T-cell (primary cell): ENCODE measurements around the gene SPSB1. TPM values are rescaled to one million over a fixed set of nuclear protein-coding genes. Genes with fewer than 3 reads are reported as not detected.
A peak's percentile ranks its signal among the peaks of the same experiment; 100 is the strongest.

ENCODE experiments used
- ATAC-seq, 4 experiments: fragments of 200-7000 bp in 3 of 4; fragments of 150-1000 bp in 1 of 4; cut with Tn5 transposase; replicated peaks in 1 of 4; 1 replicate in 3 of 4; 2 replicates in 1 of 4; pipeline ENCODE4 v1.10.0; 2021; ENCODE audit warnings: moderate library complexity in 3 of 4, mild to moderate bottlenecking in 2 of 4, moderate number of reproducible peaks in 1 of 4
- CTCF ChIA-PET, 2 donors: fragments of 300-600 bp; sonication (Branson Sonifier 250); formaldehyde crosslinking; loops; one replicate each; lab custom pipeline; 2022; ENCODE audit warnings: antibody characterized with exemption in 2 of 2; lab: Charles Lee
- POLR2A ChIA-PET, 2 donors: fragments of 300-600 bp; sonication (Branson Sonifier 250); formaldehyde crosslinking; loops; one replicate each; lab custom pipeline; 2022; ENCODE audit warnings: antibody characterized with exemption in 2 of 2; lab: Charles Lee
- DNase-seq, 35 experiments: peaks; one replicate each; pipeline versions ENCODE4 v3.0.0 to v3.0.0-alpha.2; 2013 to 2023
- H3K27ac ChIP-seq: one replicate; pipeline ENCODE4 v1.5.1; 2013; ENCODE audit warnings: low read length
- H3K27me3 ChIP-seq, 2 experiments: replicated peaks in 1 of 2; 1 replicate in 1 of 2; 2 replicates in 1 of 2; pipeline versions ENCODE4 v1.6.1 to v1.7.0; 2013; ENCODE audit warnings: low read length in 1 of 2, mixed read lengths in 1 of 2; ENCODE audit not compliant: control insufficient read depth in 2 of 2, insufficient read depth in 2 of 2; ENCODE audit errors: extremely low read depth in 1 of 2
- H3K36me3 ChIP-seq, 2 donors: 1 replicate in 1 of 2; 2 replicates in 1 of 2; pipeline versions ENCODE4 v1.6.1 to v1.7.0; 2013; ENCODE audit warnings: low read length in 1 of 2; ENCODE audit not compliant: control insufficient read depth in 2 of 2, insufficient read depth in 1 of 2; ENCODE audit errors: extremely low read depth in 1 of 2
- H3K4me1 ChIP-seq, 2 experiments: 1 replicate in 1 of 2; 2 replicates in 1 of 2; pipeline versions ENCODE4 v1.6.1 to v1.7.0; 2013; ENCODE audit warnings: low read length in 2 of 2, mixed read lengths in 1 of 2; ENCODE audit not compliant: insufficient read depth in 2 of 2, control insufficient read depth in 1 of 2; ENCODE audit errors: extremely low read depth in 1 of 2
- H3K4me3 ChIP-seq, 2 donors: 1 replicate in 1 of 2; 2 replicates in 1 of 2; pipeline versions ENCODE4 v1.5.1 to v1.7.0; 2013; ENCODE audit warnings: mild to moderate bottlenecking in 2 of 2, low read length in 1 of 2, moderate library complexity in 1 of 2; ENCODE audit not compliant: control insufficient read depth in 1 of 2; ENCODE audit errors: extremely low read depth in 1 of 2
- H3K9me3 ChIP-seq: 2 replicates; pipeline ENCODE4 v1.7.0; 2013
- H3K27ac Mint-ChIP-seq, 2 donors: one replicate each; pipeline ENCODE4 v1.8.0; 2020 to 2021; ENCODE audit warnings: mild to moderate bottlenecking in 2 of 2, mixed read lengths in 2 of 2
- H3K27me3 Mint-ChIP-seq, 2 donors: one replicate each; pipeline ENCODE4 v1.8.0; 2021 to 2022; ENCODE audit warnings: mixed read lengths in 2 of 2
- H3K36me3 Mint-ChIP-seq: one replicate; pipeline ENCODE4 v1.8.0; 2021; ENCODE audit warnings: mixed read lengths
- H3K4me1 Mint-ChIP-seq, 3 donors: one replicate each; pipeline ENCODE4 v1.8.0; 2020 to 2022; ENCODE audit warnings: mixed read lengths in 3 of 3, mild to moderate bottlenecking in 1 of 3
- H3K4me3 Mint-ChIP-seq, 3 donors: one replicate each; pipeline ENCODE4 v1.8.0; 2020 to 2022; ENCODE audit warnings: mild to moderate bottlenecking in 3 of 3, mixed read lengths in 3 of 3, moderate library complexity in 3 of 3
- H3K9me3 Mint-ChIP-seq, 3 donors: one replicate each; pipeline ENCODE4 v1.8.0; 2020 to 2022; ENCODE audit warnings: mixed read lengths in 3 of 3
- WGBS: methylation state at CpG from one replicate; pipeline ENCODE4 v1.1.5; 2013; ENCODE audit warnings: missing lambda C conversion rate; ENCODE audit not compliant: insufficient coverage; 5-methylcytosine and 5-hydroxymethylcytosine counted together
- total RNA-seq, 35 experiments: library from RNA in 6 of 35; stranded (reverse) in 6 of 35; fragments of 120-200 nt in 1 of 35; gene quantifications; one replicate each; pipeline versions ENCODE4 v1.2.1 to v1.2.4 and lab custom pipeline; 2013 to 2026

The SPSB1 gene
- total RNA-seq, 5 donors from 2014 or later (not counting 1 experiment from before 2014, with no cell fraction given) = 3.1 to 6.4 (median 5.4) TPM

DNA sequence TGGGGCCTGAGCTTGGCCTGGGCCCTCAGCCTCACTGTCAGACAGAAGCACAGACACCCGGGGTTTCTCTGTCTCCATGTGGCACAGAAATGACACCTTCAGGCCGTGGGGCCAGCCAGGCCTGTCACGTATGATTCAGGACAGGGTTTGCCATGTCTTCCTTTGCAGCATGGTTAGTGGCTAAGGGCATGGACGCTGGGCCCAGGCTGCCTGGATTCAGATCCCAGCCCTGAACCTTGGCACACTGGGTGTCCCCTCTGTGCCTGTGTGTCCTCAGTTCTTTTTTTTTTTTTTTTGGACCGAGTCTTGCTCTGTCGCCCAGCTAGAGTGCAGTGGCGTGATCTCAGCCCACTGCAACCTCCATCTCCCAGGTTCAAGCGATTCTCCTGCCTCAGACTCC lies 73.6 kb downstream of the SPSB1 start:
- ChIA-PET CTCF (no interaction called here), POLR2A (no interaction called here)
- ATAC-seq (no peak), DNase-seq (no peak)
- Histone ChIP-seq H3K4me3 (no peak overlapping the region), H3K27ac (no peak overlapping the region), H3K9me3 (no peaks in the 10 kb centered on the region), H3K27me3 (no peaks in the 10 kb centered on the region), H3K4me1 (peaks cover 7 to 19% of the 10 kb centered on the region in 2 experiments), H3K36me3 (no peaks in the 10 kb centered on the region)
- Mint-ChIP-seq H3K9me3 (no peaks in the 10 kb centered on the region), H3K4me1 (peaks cover 11 to 15% (median 13%) of the 10 kb centered on the region in 3 donors), H3K27me3 (no peaks in the 10 kb centered on the region), H3K4me3 (no peak overlapping the region), H3K27ac (no peak overlapping the region), H3K36me3 (no peaks in the 10 kb centered on the region)
- WGBS = 77% methylated on average over 4 of the region's 8 CpGs

DNA sequence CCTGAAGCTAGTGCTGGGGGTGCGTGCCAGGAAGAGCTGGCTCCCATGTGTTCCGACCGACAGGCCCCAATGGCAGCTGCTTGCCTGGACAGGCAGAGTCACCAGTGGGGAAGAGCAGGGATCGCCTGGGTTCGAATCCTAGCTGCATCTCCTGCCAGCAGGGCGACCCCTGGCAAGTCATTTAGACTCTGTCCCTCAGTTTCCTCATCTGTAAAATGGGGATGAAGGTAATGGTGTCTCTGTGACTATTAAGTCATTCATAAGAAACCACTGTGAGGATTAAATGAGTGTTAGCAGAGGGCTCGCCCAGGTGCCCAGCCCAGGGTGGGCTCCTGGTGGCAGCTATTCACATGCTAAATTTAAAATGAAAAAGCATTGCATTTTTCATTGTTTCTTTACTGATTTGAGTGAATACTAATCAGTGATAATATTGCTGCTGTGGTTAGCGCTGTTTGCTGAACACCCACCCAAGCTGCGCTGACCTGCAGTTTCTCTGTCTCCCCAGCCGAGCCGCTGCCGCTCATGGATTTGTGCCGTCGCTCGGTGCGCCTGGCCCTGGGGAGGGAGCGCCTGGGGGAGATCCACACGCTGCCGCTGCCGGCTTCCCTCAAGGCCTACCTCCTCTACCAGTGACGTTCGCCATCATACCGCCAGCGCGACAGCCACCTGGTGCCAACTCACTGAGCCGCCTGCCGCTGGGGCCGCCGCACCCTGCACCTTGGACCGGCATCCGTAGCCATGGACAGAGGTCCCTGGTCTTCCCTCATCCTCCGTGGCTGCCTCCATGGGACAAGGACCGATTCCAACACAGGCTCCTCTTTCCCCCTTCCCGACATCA lies 74.5 kb downstream of the SPSB1 start:
- H3K36me3 Mint-ChIP-seq = no peaks in the 10 kb centered on the region
- DNase-seq = no peak

DNA sequence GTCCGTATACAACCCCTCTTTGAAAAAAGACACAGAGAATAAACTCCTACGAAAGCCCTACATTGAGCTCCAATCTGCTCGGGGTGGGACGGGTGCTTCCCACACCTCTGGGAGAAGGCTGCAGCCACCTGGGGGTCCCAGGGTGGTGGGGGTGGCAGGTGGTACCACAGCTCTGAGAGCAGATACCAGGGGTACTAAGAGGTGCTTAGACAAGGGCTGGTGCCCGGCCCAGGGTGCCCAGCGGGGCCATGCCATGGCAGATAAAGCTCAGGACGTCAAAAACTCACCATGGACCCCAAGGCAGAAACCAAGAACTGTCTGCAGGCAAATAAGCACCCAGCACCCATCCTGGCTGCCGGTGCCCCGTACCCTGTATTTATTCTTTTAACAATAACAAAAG lies 75.1 kb downstream of the SPSB1 start:
- DNase-seq (no peak), ATAC-seq (no peak)
- no peaks in the 10 kb centered on the region for H3K9me3 Mint-ChIP-seq
- peak overlapping the region in 1 of 3 donors; percentile 56 for H3K4me3 Mint-ChIP-seq
- 92% methylated on average over 7 of the region's 9 CpGs for WGBS
- H3K27ac ChIP-seq = no peak overlapping the region
- peaks cover 11 to 14% (median 13%) of the 10 kb centered on the region in 3 donors for H3K4me1 Mint-ChIP-seq
- ChIA-PET POLR2A (interaction anchor here in 1 of 2 donors (0.5 kb wide), 1 partner anchor 1312 kb away, joined by 7 read pairs; no protein-coding TSS in a partner anchor), CTCF (interaction anchor here in 1 of 2 donors (0.7 kb wide), 1 partner anchor 14 kb away, joined by 12 read pairs; no protein-coding TSS in a partner anchor)
- H3K4me3 ChIP-seq = no peak overlapping the region
- H3K36me3 Mint-ChIP-seq = no peaks in the 10 kb centered on the region
- H3K27me3 Mint-ChIP-seq = no peaks in the 10 kb centered on the region
- no peak overlapping the region for H3K27ac Mint-ChIP-seq
- peaks cover 7 to 19% of the 10 kb centered on the region in 2 experiments for H3K4me1 ChIP-seq
- H3K36me3 ChIP-seq = no peaks in the 10 kb centered on the region
- no peaks in the 10 kb centered on the region for H3K9me3 ChIP-seq
- no peaks in the 10 kb centered on the region for H3K27me3 ChIP-seq

More for the DNA sequence above, 74.5 kb downstream of the SPSB1 start:
- ChIA-PET CTCF (no interaction called here), POLR2A (no interaction called here)
- Histone ChIP-seq H3K27ac (no peak overlapping the region), H3K36me3 (no peaks in the 10 kb centered on the region), H3K4me1 (peaks cover 7 to 19% of the 10 kb centered on the region in 2 experiments), H3K9me3 (no peaks in the 10 kb centered on the region), H3K4me3 (no peak overlapping the region), H3K27me3 (no peaks in the 10 kb centered on the region)
- 96% methylated on average over 29 of the region's 34 CpGs for WGBS
- Mint-ChIP-seq H3K4me3 (no peak overlapping the region), H3K9me3 (no peaks in the 10 kb centered on the region), H3K27me3 (no peaks in the 10 kb centered on the region), H3K4me1 (peaks cover 11 to 15% (median 13%) of the 10 kb centered on the region in 3 donors), H3K27ac (no peak overlapping the region)
- ATAC-seq = no peak

DNA sequence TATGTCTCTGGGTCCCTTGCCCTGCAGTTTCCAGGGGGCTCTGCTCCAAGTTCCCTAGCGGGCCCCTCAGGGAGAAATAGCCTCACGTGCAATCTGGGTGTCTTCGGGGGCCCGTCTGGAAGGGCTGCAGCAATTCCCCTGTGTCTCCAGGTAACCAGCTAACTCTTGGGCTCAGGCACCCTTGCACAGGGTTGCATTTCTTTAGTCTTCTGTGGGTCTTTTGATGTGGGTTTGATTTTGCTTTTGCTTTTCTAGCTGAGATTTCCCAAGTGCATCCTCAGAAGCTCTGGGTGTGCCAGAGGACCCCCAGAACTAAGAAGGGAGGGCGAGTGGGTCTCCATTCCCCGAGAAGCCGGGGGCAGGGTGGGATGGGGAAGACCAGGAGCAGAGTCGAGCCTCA lies 75.7 kb downstream of the SPSB1 start:
- H3K9me3 ChIP-seq = no peaks in the 10 kb centered on the region
- peak in 1 of 35 experiments; percentile 26 for DNase-seq
- ATAC-seq = peak in 2 of 4 experiments; percentile 29 to 64
- ChIA-PET POLR2A (interaction anchor here in 1 of 2 donors (0.5 kb wide), 1 partner anchor 1313 kb away, joined by 7 read pairs; no protein-coding TSS in a partner anchor), CTCF (interaction anchor here in 1 of 2 donors (0.7 kb wide), 1 partner anchor 13 kb away, joined by 12 read pairs; no protein-coding TSS in a partner anchor)
- H3K4me1 ChIP-seq = peaks cover 7 to 19% of the 10 kb centered on the region in 2 experiments
- H3K4me3 Mint-ChIP-seq = peak overlapping the region in 1 of 3 donors; percentile 56
- H3K36me3 Mint-ChIP-seq = no peaks in the 10 kb centered on the region
- peaks cover 0 to 4% of the 10 kb centered on the region in 2 experiments for H3K27me3 ChIP-seq
- H3K27ac ChIP-seq = no peak overlapping the region
- no peaks in the 10 kb centered on the region for H3K36me3 ChIP-seq
- 36% methylated on average over 4 of the region's 8 CpGs for WGBS
- H3K27me3 Mint-ChIP-seq = no peaks in the 10 kb centered on the region
- H3K9me3 Mint-ChIP-seq = no peaks in the 10 kb centered on the region
- H3K4me1 Mint-ChIP-seq = peaks cover 11 to 14% (median 13%) of the 10 kb centered on the region in 3 donors
- no peak overlapping the region for H3K27ac Mint-ChIP-seq
- peak overlapping the region in 1 of 2 donors; percentile 15 for H3K4me3 ChIP-seq

DNA sequence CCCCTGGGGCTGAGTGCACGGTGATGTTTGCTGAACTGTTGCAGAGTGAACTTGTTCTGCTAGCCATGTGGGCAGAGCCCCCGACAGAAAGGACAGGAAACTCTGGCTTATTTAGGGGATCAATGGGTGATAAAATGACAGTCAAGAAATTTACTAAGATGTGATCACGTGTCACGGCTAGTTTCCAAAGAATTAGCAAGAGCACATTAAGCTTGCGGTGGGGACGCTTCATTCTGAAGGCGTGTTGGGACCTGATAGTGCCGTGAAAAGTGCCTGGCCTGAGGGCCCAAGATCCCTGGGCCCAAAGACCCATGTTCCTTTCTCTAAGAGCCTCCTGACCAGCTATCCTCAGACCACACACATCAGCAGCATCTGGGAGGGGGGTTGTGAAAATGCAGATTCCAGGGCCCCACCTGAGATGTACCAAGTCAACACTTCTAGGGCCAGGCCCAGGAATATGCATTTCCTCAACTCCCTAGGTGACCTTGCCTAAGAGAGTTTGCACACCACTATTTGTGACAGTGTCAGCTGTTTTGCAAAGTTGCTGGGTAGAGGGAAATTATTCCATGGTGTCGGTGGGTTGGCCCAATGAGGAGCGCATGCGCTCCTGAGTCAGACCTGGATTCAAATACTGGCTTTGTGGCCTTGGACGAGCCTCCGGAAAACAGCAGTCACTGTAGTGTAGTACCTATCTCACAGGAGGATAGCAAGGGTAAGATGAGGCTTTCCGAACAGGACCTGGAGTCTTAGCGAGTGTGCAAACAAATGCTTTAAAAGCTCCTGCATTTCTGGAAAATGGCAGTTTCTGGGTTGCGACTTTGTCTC lies 77.5 kb downstream of the SPSB1 start:
- Mint-ChIP-seq H3K36me3 (no peaks in the 10 kb centered on the region), H3K9me3 (no peaks in the 10 kb centered on the region), H3K27me3 (no peaks in the 10 kb centered on the region), H3K27ac (no peak overlapping the region), H3K4me1 (peaks cover 11 to 14% (median 14%) of the 10 kb centered on the region in 3 donors), H3K4me3 (no peak overlapping the region)
- Histone ChIP-seq H3K4me1 (peaks cover 7 to 19% of the 10 kb centered on the region in 2 experiments), H3K4me3 (no peak overlapping the region), H3K9me3 (no peaks in the 10 kb centered on the region), H3K27ac (no peak overlapping the region), H3K27me3 (peaks cover 0 to 4% of the 10 kb centered on the region in 2 experiments), H3K36me3 (no peaks in the 10 kb centered on the region)
- no peak for DNase-seq
- ATAC-seq = no peak
- POLR2A ChIA-PET = no interaction called here
- 95% methylated on average over 11 of the region's 16 CpGs for WGBS
- CTCF ChIA-PET = no interaction called here

DNA sequence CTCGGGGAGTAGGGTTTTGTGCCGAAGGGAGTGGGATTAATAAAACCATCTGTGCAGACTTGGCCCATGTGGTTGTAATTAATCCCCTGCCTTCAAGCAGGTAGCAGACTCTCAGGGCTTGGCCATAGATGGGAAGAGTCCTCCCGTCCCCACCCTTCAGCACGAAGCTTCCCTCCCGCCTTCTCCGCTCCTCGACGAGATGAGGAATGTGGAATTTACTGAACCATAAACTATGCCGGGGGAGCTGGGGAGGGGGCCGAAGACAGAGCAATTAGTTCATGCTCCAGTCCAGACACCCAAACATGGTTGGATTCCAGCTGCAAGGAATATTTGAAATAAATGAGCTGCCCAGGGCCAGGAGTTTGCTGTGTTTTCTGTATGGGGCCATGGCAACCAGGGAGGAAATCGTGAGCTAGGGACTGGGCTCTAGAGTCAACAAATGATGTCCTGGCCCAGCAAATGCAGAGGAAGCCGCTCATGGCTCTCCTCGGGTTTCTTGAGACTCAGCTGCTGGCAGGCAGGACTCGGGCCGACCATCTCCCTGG lies 78.8 kb downstream of the SPSB1 start:
- Histone ChIP-seq H3K27me3 (peaks cover 0 to 4% of the 10 kb centered on the region in 2 experiments), H3K9me3 (no peaks in the 10 kb centered on the region), H3K36me3 (no peaks in the 10 kb centered on the region), H3K4me3 (no peak overlapping the region), H3K4me1 (peaks cover 7 to 16% of the 10 kb centered on the region in 2 experiments), H3K27ac (no peak overlapping the region)
- DNase-seq (no peak), ATAC-seq (no peak)
- Mint-ChIP-seq H3K27ac (no peak overlapping the region), H3K27me3 (no peaks in the 10 kb centered on the region), H3K36me3 (no peaks in the 10 kb centered on the region), H3K4me1 (peaks cover 11 to 20% (median 14%) of the 10 kb centered on the region in 3 donors), H3K9me3 (no peaks in the 10 kb centered on the region), H3K4me3 (no peak overlapping the region)
- ChIA-PET POLR2A (no interaction called here), CTCF (no interaction called here)
- WGBS = 84% methylated on average over 9 of the region's 15 CpGs
